H9 (cell line): ENCODE results near the gene ITGAX. TPM values are rescaled to one million over a fixed set of nuclear protein-coding genes. Genes with fewer than 3 reads are reported as not detected.

Experiments
- DNase-seq: peaks from one replicate; pipeline ENCODE4 v3.0.0-alpha.2; 2017
- H2AFZ ChIP-seq: one replicate; pipeline ENCODE4 v1.6.1; 2013; ENCODE audit warnings: mild to moderate bottlenecking, low read length, control low read depth, moderate library complexity
- H2AK5ac ChIP-seq: 2 replicates; pipeline ENCODE4 v1.6.1; 2013; ENCODE audit warnings: low read length, control low read depth, mixed read lengths; ENCODE audit not compliant: insufficient read length
- H2BK120ac ChIP-seq: one replicate; pipeline ENCODE4 v1.6.1; 2013; ENCODE audit warnings: low read depth, mild to moderate bottlenecking, low read length, control low read depth, inconsistent platforms; ENCODE audit not compliant: poor library complexity, severe bottlenecking
- H2BK12ac ChIP-seq: 2 replicates; pipeline ENCODE4 v1.6.1; 2013; ENCODE audit warnings: low read length, control low read depth, mixed read lengths, low read depth; ENCODE audit not compliant: insufficient read length
- H2BK15ac ChIP-seq: 2 replicates; pipeline ENCODE4 v1.6.1; 2013; ENCODE audit warnings: low read depth, low read length, control low read depth
- H2BK20ac ChIP-seq: one replicate; pipeline ENCODE4 v1.6.1; 2013; ENCODE audit warnings: low read depth, mild to moderate bottlenecking, low read length, control low read depth, inconsistent platforms; ENCODE audit not compliant: poor library complexity, severe bottlenecking
- H2BK5ac ChIP-seq: 2 replicates; pipeline ENCODE4 v1.6.1; 2013; ENCODE audit warnings: low read length, control low read depth, mixed read lengths; ENCODE audit not compliant: insufficient read length
- H3K14ac ChIP-seq: 2 replicates; pipeline ENCODE4 v1.6.1; 2013; ENCODE audit warnings: low read length, control low read depth; ENCODE audit not compliant: insufficient read depth
- H3K18ac ChIP-seq: 2 replicates; pipeline ENCODE4 v1.6.1; 2013; ENCODE audit warnings: low read depth, mild to moderate bottlenecking, mixed read lengths, low read length, control low read depth; ENCODE audit not compliant: insufficient read length
- H3K23ac ChIP-seq: 2 replicates; pipeline ENCODE4 v1.6.1; 2013; ENCODE audit warnings: low read length, control low read depth, mixed read lengths, low read depth; ENCODE audit not compliant: insufficient read length
- H3K23me2 ChIP-seq: 2 replicates; pipeline ENCODE4 v1.6.1; 2013; ENCODE audit warnings: low read depth, mild to moderate bottlenecking, mixed read lengths, low read length, control low read depth; ENCODE audit not compliant: insufficient read length, poor library complexity, severe bottlenecking
- H3K27ac ChIP-seq: 2 replicates; pipeline ENCODE4 v1.5.1; 2013; ENCODE audit warnings: low read length, control low read depth, mixed read lengths, low read depth; ENCODE audit not compliant: insufficient read length
- H3K27me3 ChIP-seq: 2 replicates; pipeline ENCODE4 v1.6.1; 2013; ENCODE audit warnings: low read length, control low read depth, inconsistent platforms; ENCODE audit not compliant: insufficient read depth
- H3K4ac ChIP-seq: 2 replicates; pipeline ENCODE4 v1.6.1; 2013; ENCODE audit warnings: low read depth, mild to moderate bottlenecking, control low read depth, inconsistent platforms, low read length, moderate library complexity
- H3K4me1 ChIP-seq: 2 replicates; pipeline ENCODE4 v1.6.1; 2013; ENCODE audit warnings: low read length, control low read depth, inconsistent platforms; ENCODE audit not compliant: insufficient read depth
- H3K4me2 ChIP-seq: 2 replicates; pipeline ENCODE4 v1.6.1; 2013; ENCODE audit warnings: low read length, control low read depth, mixed read lengths; ENCODE audit not compliant: insufficient read length, insufficient read depth
- H3K56ac ChIP-seq: 2 replicates; pipeline ENCODE4 v1.6.1; 2013; ENCODE audit warnings: low read depth, mild to moderate bottlenecking, mixed read lengths, low read length, control low read depth; ENCODE audit not compliant: insufficient read length
- H3K79me1 ChIP-seq: 2 replicates; pipeline ENCODE4 v1.6.1; 2013; ENCODE audit warnings: low read depth, mild to moderate bottlenecking, moderate library complexity, low read length, control low read depth, inconsistent platforms; ENCODE audit not compliant: insufficient read depth, poor library complexity, severe bottlenecking
- H3K79me2 ChIP-seq: 2 replicates; pipeline ENCODE4 v1.6.1; 2013; ENCODE audit warnings: low read length, control low read depth, inconsistent platforms; ENCODE audit not compliant: insufficient read depth
- H3K9ac ChIP-seq: 2 replicates; pipeline ENCODE4 v1.6.1; 2013; ENCODE audit warnings: low read length, control low read depth, mixed read lengths; ENCODE audit not compliant: insufficient read length; ENCODE audit errors: extremely low read depth
- H3K9me3 ChIP-seq: one replicate; pipeline ENCODE4 v1.6.1; 2013; ENCODE audit warnings: low read depth, low read length, inconsistent platforms; ENCODE audit not compliant: control insufficient read depth
- H3T11ph ChIP-seq: one replicate; pipeline ENCODE4 v1.6.1; 2013; ENCODE audit warnings: mild to moderate bottlenecking, low read length, control low read depth, inconsistent platforms
- H4K20me1 ChIP-seq: one replicate; pipeline ENCODE4 v1.6.1; 2013; ENCODE audit not compliant: control insufficient read depth, insufficient read length, insufficient read depth
- H4K5ac ChIP-seq: 2 replicates; pipeline ENCODE4 v1.6.1; 2013; ENCODE audit warnings: low read depth, mild to moderate bottlenecking, mixed read lengths, low read length, control low read depth; ENCODE audit not compliant: insufficient read length
- H4K8ac ChIP-seq: replicated peaks from 2 replicates; pipeline ENCODE4 v1.6.1; 2013; ENCODE audit warnings: low read length, control low read depth, mixed read lengths, low read depth; ENCODE audit not compliant: insufficient read length
- H4K91ac ChIP-seq: 2 replicates; pipeline ENCODE4 v1.6.1; 2013; ENCODE audit warnings: low read depth, mild to moderate bottlenecking, moderate library complexity, mixed read lengths, low read length, control low read depth; ENCODE audit not compliant: insufficient read length
- H3K27ac Mint-ChIP-seq, 3 experiments: 2 replicates in 2 of 3; 3 replicates in 1 of 3; pipeline ENCODE4 v1.8.0; 2020 to 2021; ENCODE audit warnings: mixed read lengths in 3 of 3, mild to moderate bottlenecking in 1 of 3, moderate library complexity in 1 of 3
- H3K27me3 Mint-ChIP-seq: 2 replicates; pipeline ENCODE4 v1.8.0; 2021; ENCODE audit warnings: low read depth, mild to moderate bottlenecking, moderate library complexity, mixed read lengths
- H3K36me3 Mint-ChIP-seq, 3 experiments: 2 replicates in 2 of 3; 3 replicates in 1 of 3; pipeline ENCODE4 v1.8.0; 2020 to 2021; ENCODE audit warnings: low read depth in 3 of 3, mixed read lengths in 3 of 3; ENCODE audit not compliant: insufficient read depth in 1 of 3
- H3K4me1 Mint-ChIP-seq, 2 experiments: 2 replicates each; pipeline ENCODE4 v1.8.0; 2020; ENCODE audit warnings: mixed read lengths in 2 of 2
- H3K4me3 Mint-ChIP-seq, 2 experiments: 2 replicates in 1 of 2; 3 replicates in 1 of 2; pipeline ENCODE4 v1.8.0; 2020 to 2021; ENCODE audit warnings: mild to moderate bottlenecking in 2 of 2, mixed read lengths in 2 of 2, moderate library complexity in 1 of 2
- H3K9me3 Mint-ChIP-seq, 2 experiments: 2 replicates in 1 of 2; 3 replicates in 1 of 2; pipeline ENCODE4 v1.8.0; 2020; ENCODE audit warnings: mild to moderate bottlenecking in 2 of 2, mixed read lengths in 2 of 2, moderate library complexity in 1 of 2
- CTCF ChIP-seq: fragments of 200-600 bp; sonication (generic); conservative IDR thresholded peaks from 3 replicates; pipeline ENCODE4 v1.8.0; 2021; ENCODE audit warnings: antibody characterized with exemption, mild to moderate bottlenecking
- WGBS: extraction: QIAGEN DNeasy Blood & Tissue Kit; methylation state at CpG from one replicate; pipeline ENCODE4 v1.1.7; 2013; ENCODE audit warnings: missing lambda C conversion rate, low lambda C conversion rate, mixed read lengths; ENCODE audit not compliant: insufficient read length; ENCODE audit errors: extremely low coverage; 5-methylcytosine and 5-hydroxymethylcytosine counted together
- total RNA-seq: library from RNA; stranded (reverse); gene quantifications from 2 replicates; pipeline ENCODE4 v1.2.1, GENCODE V29; 2021

ITGAX gene
- total RNA-seq, 1 experiment from 2014 or later = 0.28 TPM

DNA sequence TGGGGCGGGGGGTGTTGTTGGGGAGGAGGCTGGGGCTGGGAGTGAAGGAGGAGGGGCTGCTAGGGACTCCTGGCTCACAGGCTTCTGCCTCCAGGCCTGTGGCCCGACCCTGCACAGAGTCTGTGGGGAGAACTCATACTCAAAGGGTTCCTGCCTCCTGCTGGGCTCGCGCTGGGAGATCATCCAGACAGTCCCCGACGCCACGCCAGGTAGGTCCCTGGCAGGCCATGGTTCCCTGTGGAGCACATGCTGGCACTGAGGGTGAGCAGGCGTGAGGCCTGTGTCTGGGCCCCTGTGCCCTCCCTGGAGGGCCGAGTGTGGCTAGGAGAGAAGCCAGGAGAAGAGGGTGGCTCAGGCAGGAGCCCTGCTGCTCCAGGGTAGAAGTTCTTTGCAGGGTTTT lies 42.7 kb downstream of the ITGAX start:
- no CpG with 5 or more reads among the region's 9 CpGs for WGBS
- Histone ChIP-seq H2BK120ac (no peak overlapping the region), H3K4ac (no peak overlapping the region), H2BK20ac (no peak overlapping the region), H3K79me2 (no peaks in the 10 kb centered on the region), H2AK5ac (no peak overlapping the region), H3K23me2 (no peaks in the 10 kb centered on the region), H4K8ac (no peak overlapping the region), H3K4me2 (no peak overlapping the region), H3K27me3 (no peaks in the 10 kb centered on the region), H3K23ac (no peak overlapping the region), H3K79me1 (no peaks in the 10 kb centered on the region), H3K27ac (no peak overlapping the region), H3K14ac (no peak overlapping the region), H2BK12ac (no peak overlapping the region), H3K18ac (no peak overlapping the region), H3K4me1 (no peaks in the 10 kb centered on the region), H4K91ac (no peak overlapping the region), H2BK15ac (no peak overlapping the region), H3K56ac (no peak overlapping the region), H4K20me1 (no peaks in the 10 kb centered on the region), H3T11ph (no peak overlapping the region), H3K9ac (no peak overlapping the region), H3K9me3 (no peaks in the 10 kb centered on the region), H4K5ac (no peak overlapping the region), H2BK5ac (no peak overlapping the region), H2AFZ (no peak overlapping the region)
- Mint-ChIP-seq H3K27ac (no peak overlapping the region), H3K27me3 (peaks cover 7% of the 10 kb centered on the region), H3K4me3 (no peak overlapping the region), H3K4me1 (peaks cover 6% of the 10 kb centered on the region in 2 experiments), H3K36me3 (peaks cover 0 to 4% (median 0%) of the 10 kb centered on the region in 3 experiments; a peak in 2 of 7 replicates), H3K9me3 (peaks cover 0 to 3% of the 10 kb centered on the region in 2 experiments; a peak in 1 of 5 replicates)
- no peak for DNase-seq
- TF ChIP-seq CTCF = no peak
